H9 (cell line): ENCODE measurements around the gene FOXN1. TPM values are rescaled to one million over a fixed set of nuclear protein-coding genes. Genes with fewer than 3 reads are reported as not detected.

Experiments used
- DNase-seq: peaks from one replicate; pipeline ENCODE4 v3.0.0-alpha.2; 2017
- H2AFZ ChIP-seq: one replicate; pipeline ENCODE4 v1.6.1; 2013; ENCODE audit warnings: mild to moderate bottlenecking, low read length, control low read depth, moderate library complexity
- H2AK5ac ChIP-seq: 2 replicates; pipeline ENCODE4 v1.6.1; 2013; ENCODE audit warnings: low read length, control low read depth, mixed read lengths; ENCODE audit not compliant: insufficient read length
- H2BK120ac ChIP-seq: one replicate; pipeline ENCODE4 v1.6.1; 2013; ENCODE audit warnings: low read depth, mild to moderate bottlenecking, low read length, control low read depth, inconsistent platforms; ENCODE audit not compliant: poor library complexity, severe bottlenecking
- H2BK12ac ChIP-seq: 2 replicates; pipeline ENCODE4 v1.6.1; 2013; ENCODE audit warnings: low read length, control low read depth, mixed read lengths, low read depth; ENCODE audit not compliant: insufficient read length
- H2BK15ac ChIP-seq: 2 replicates; pipeline ENCODE4 v1.6.1; 2013; ENCODE audit warnings: low read depth, low read length, control low read depth
- H2BK20ac ChIP-seq: one replicate; pipeline ENCODE4 v1.6.1; 2013; ENCODE audit warnings: low read depth, mild to moderate bottlenecking, low read length, control low read depth, inconsistent platforms; ENCODE audit not compliant: poor library complexity, severe bottlenecking
- H2BK5ac ChIP-seq: 2 replicates; pipeline ENCODE4 v1.6.1; 2013; ENCODE audit warnings: low read length, control low read depth, mixed read lengths; ENCODE audit not compliant: insufficient read length
- H3K14ac ChIP-seq: 2 replicates; pipeline ENCODE4 v1.6.1; 2013; ENCODE audit warnings: low read length, control low read depth; ENCODE audit not compliant: insufficient read depth
- H3K18ac ChIP-seq: 2 replicates; pipeline ENCODE4 v1.6.1; 2013; ENCODE audit warnings: low read depth, mild to moderate bottlenecking, mixed read lengths, low read length, control low read depth; ENCODE audit not compliant: insufficient read length
- H3K23ac ChIP-seq: 2 replicates; pipeline ENCODE4 v1.6.1; 2013; ENCODE audit warnings: low read length, control low read depth, mixed read lengths, low read depth; ENCODE audit not compliant: insufficient read length
- H3K23me2 ChIP-seq: 2 replicates; pipeline ENCODE4 v1.6.1; 2013; ENCODE audit warnings: low read depth, mild to moderate bottlenecking, mixed read lengths, low read length, control low read depth; ENCODE audit not compliant: insufficient read length, poor library complexity, severe bottlenecking
- H3K27ac ChIP-seq: 2 replicates; pipeline ENCODE4 v1.5.1; 2013; ENCODE audit warnings: low read length, control low read depth, mixed read lengths, low read depth; ENCODE audit not compliant: insufficient read length
- H3K27me3 ChIP-seq: 2 replicates; pipeline ENCODE4 v1.6.1; 2013; ENCODE audit warnings: low read length, control low read depth, inconsistent platforms; ENCODE audit not compliant: insufficient read depth
- H3K4ac ChIP-seq: 2 replicates; pipeline ENCODE4 v1.6.1; 2013; ENCODE audit warnings: low read depth, mild to moderate bottlenecking, control low read depth, inconsistent platforms, low read length, moderate library complexity
- H3K4me1 ChIP-seq: 2 replicates; pipeline ENCODE4 v1.6.1; 2013; ENCODE audit warnings: low read length, control low read depth, inconsistent platforms; ENCODE audit not compliant: insufficient read depth
- H3K4me2 ChIP-seq: 2 replicates; pipeline ENCODE4 v1.6.1; 2013; ENCODE audit warnings: low read length, control low read depth, mixed read lengths; ENCODE audit not compliant: insufficient read length, insufficient read depth
- H3K56ac ChIP-seq: 2 replicates; pipeline ENCODE4 v1.6.1; 2013; ENCODE audit warnings: low read depth, mild to moderate bottlenecking, mixed read lengths, low read length, control low read depth; ENCODE audit not compliant: insufficient read length
- H3K79me1 ChIP-seq: 2 replicates; pipeline ENCODE4 v1.6.1; 2013; ENCODE audit warnings: low read depth, mild to moderate bottlenecking, moderate library complexity, low read length, control low read depth, inconsistent platforms; ENCODE audit not compliant: insufficient read depth, poor library complexity, severe bottlenecking
- H3K79me2 ChIP-seq: 2 replicates; pipeline ENCODE4 v1.6.1; 2013; ENCODE audit warnings: low read length, control low read depth, inconsistent platforms; ENCODE audit not compliant: insufficient read depth
- H3K9ac ChIP-seq: 2 replicates; pipeline ENCODE4 v1.6.1; 2013; ENCODE audit warnings: low read length, control low read depth, mixed read lengths; ENCODE audit not compliant: insufficient read length; ENCODE audit errors: extremely low read depth
- H3K9me3 ChIP-seq: one replicate; pipeline ENCODE4 v1.6.1; 2013; ENCODE audit warnings: low read depth, low read length, inconsistent platforms; ENCODE audit not compliant: control insufficient read depth
- H3T11ph ChIP-seq: one replicate; pipeline ENCODE4 v1.6.1; 2013; ENCODE audit warnings: mild to moderate bottlenecking, low read length, control low read depth, inconsistent platforms
- H4K20me1 ChIP-seq: one replicate; pipeline ENCODE4 v1.6.1; 2013; ENCODE audit not compliant: control insufficient read depth, insufficient read length, insufficient read depth
- H4K5ac ChIP-seq: 2 replicates; pipeline ENCODE4 v1.6.1; 2013; ENCODE audit warnings: low read depth, mild to moderate bottlenecking, mixed read lengths, low read length, control low read depth; ENCODE audit not compliant: insufficient read length
- H4K8ac ChIP-seq: replicated peaks from 2 replicates; pipeline ENCODE4 v1.6.1; 2013; ENCODE audit warnings: low read length, control low read depth, mixed read lengths, low read depth; ENCODE audit not compliant: insufficient read length
- H4K91ac ChIP-seq: 2 replicates; pipeline ENCODE4 v1.6.1; 2013; ENCODE audit warnings: low read depth, mild to moderate bottlenecking, moderate library complexity, mixed read lengths, low read length, control low read depth; ENCODE audit not compliant: insufficient read length
- H3K27ac Mint-ChIP-seq, 3 experiments: 2 replicates in 2 of 3; 3 replicates in 1 of 3; pipeline ENCODE4 v1.8.0; 2020 to 2021; ENCODE audit warnings: mixed read lengths in 3 of 3, mild to moderate bottlenecking in 1 of 3, moderate library complexity in 1 of 3
- H3K27me3 Mint-ChIP-seq: 2 replicates; pipeline ENCODE4 v1.8.0; 2021; ENCODE audit warnings: low read depth, mild to moderate bottlenecking, moderate library complexity, mixed read lengths
- H3K36me3 Mint-ChIP-seq, 3 experiments: 2 replicates in 2 of 3; 3 replicates in 1 of 3; pipeline ENCODE4 v1.8.0; 2020 to 2021; ENCODE audit warnings: low read depth in 3 of 3, mixed read lengths in 3 of 3; ENCODE audit not compliant: insufficient read depth in 1 of 3
- H3K4me1 Mint-ChIP-seq, 2 experiments: 2 replicates each; pipeline ENCODE4 v1.8.0; 2020; ENCODE audit warnings: mixed read lengths in 2 of 2
- H3K4me3 Mint-ChIP-seq, 2 experiments: 2 replicates in 1 of 2; 3 replicates in 1 of 2; pipeline ENCODE4 v1.8.0; 2020 to 2021; ENCODE audit warnings: mild to moderate bottlenecking in 2 of 2, mixed read lengths in 2 of 2, moderate library complexity in 1 of 2
- H3K9me3 Mint-ChIP-seq, 2 experiments: 2 replicates in 1 of 2; 3 replicates in 1 of 2; pipeline ENCODE4 v1.8.0; 2020; ENCODE audit warnings: mild to moderate bottlenecking in 2 of 2, mixed read lengths in 2 of 2, moderate library complexity in 1 of 2
- CTCF ChIP-seq: fragments of 200-600 bp; sonication (generic); conservative IDR thresholded peaks from 3 replicates; pipeline ENCODE4 v1.8.0; 2021; ENCODE audit warnings: antibody characterized with exemption, mild to moderate bottlenecking
- WGBS: extraction: QIAGEN DNeasy Blood & Tissue Kit; methylation state at CpG from one replicate; pipeline ENCODE4 v1.1.7; 2013; ENCODE audit warnings: missing lambda C conversion rate, low lambda C conversion rate, mixed read lengths; ENCODE audit not compliant: insufficient read length; ENCODE audit errors: extremely low coverage; 5-methylcytosine and 5-hydroxymethylcytosine counted together
- total RNA-seq: library from RNA; stranded (reverse); gene quantifications from 2 replicates; pipeline ENCODE4 v1.2.1, GENCODE V29; 2021

The FOXN1 gene
- total RNA-seq, 1 experiment from 2014 or later, result not detected

- Histone ChIP-seq H2AK5ac (no peak overlapping the region), H3K79me1 (no peaks in the 10 kb centered on the region), H3K18ac (no peak overlapping the region), H4K8ac (no peak overlapping the region), H2BK15ac (no peak overlapping the region), H3K56ac (no peak overlapping the region), H2BK5ac (no peak overlapping the region), H4K5ac (no peak overlapping the region), H4K20me1 (no peaks in the 10 kb centered on the region), H3K4me2 (no peak overlapping the region), H4K91ac (no peak overlapping the region), H3K79me2 (no peaks in the 10 kb centered on the region; the same call in 1 of the 2 replicates), H3K14ac (no peak overlapping the region), H2BK120ac (no peak overlapping the region), H2AFZ (no peak overlapping the region), H3K9ac (no peak overlapping the region), H3K9me3 (no peaks in the 10 kb centered on the region), H2BK12ac (no peak overlapping the region), H3K27me3 (no peaks in the 10 kb centered on the region), H2BK20ac (no peak overlapping the region), H3K4ac (no peak overlapping the region), H3K4me1 (peaks cover 8% of the 10 kb centered on the region; the same call in 1 of the 2 replicates), H3K23ac (no peak overlapping the region), H3T11ph (no peak overlapping the region), H3K27ac (no peak overlapping the region), H3K23me2 (peaks cover 5% of the 10 kb centered on the region)
- no peaks in the 10 kb centered on the region for H3K9me3 Mint-ChIP-seq
- H3K27ac Mint-ChIP-seq, result no peak overlapping the region
- no peak for DNase-seq
- peaks cover 4% of the 10 kb centered on the region for H3K27me3 Mint-ChIP-seq
- peaks cover 2 to 9% (median 4%) of the 10 kb centered on the region in 3 experiments; a peak in 6 of 7 replicates for H3K36me3 Mint-ChIP-seq
- no CpG with 5 or more reads among the region's 6 CpGs for WGBS
- no peak; the same call in 1 of the 3 replicates for TF ChIP-seq CTCF
- H3K4me3 Mint-ChIP-seq, result no peak overlapping the region
- peaks cover 39 to 68% of the 10 kb centered on the region in 2 experiments for H3K4me1 Mint-ChIP-seq
Measured at GRCh38 chr17:28548417-28549130, 42.4 kb downstream of the FOXN1 start.
